HT-29 (cell line): ENCODE results near the gene TMEM198. TPM values are rescaled to one million over a fixed set of nuclear protein-coding genes. Genes with fewer than 3 reads are reported as not detected.

Experiments used
- DNase-seq: peaks from one replicate; pipeline ENCODE4 v3.0.0-alpha.2; 2015; ENCODE audit warnings: low spot score
- total RNA-seq: library from RNA; depleted of rRNA; stranded (reverse); fragments of >200 nt; shearing (Covaris generic); gene quantifications from 2 replicates; pipeline ENCODE4 v1.2.3, GENCODE V29; 2014

TMEM198 gene
- total RNA-seq, 1 experiment from 2014 or later, result 5.6 TPM

- DNase-seq, result no peak
Observed at GRCh38 chr2:219544567-219544966, 739 bp downstream of the TMEM198 start.

- DNase-seq, result no peak
Observed at GRCh38 chr2:219545295-219545942, 1.6 kb downstream of the TMEM198 start.

- DNase-seq, result no peak
Observed at GRCh38 chr2:219545943-219546352, 2.1 kb downstream of the TMEM198 start.

- no peak for DNase-seq
Observed at GRCh38 chr2:219547621-219548020, 3.8 kb downstream of the TMEM198 start.

- no peak for DNase-seq
Observed at GRCh38 chr2:219548990-219549389, 5.2 kb downstream of the TMEM198 start.

- no peak for DNase-seq
Observed at GRCh38 chr2:219549619-219550018, 5.8 kb downstream of the TMEM198 start.

- no peak for DNase-seq
Observed at GRCh38 chr2:219551441-219552381, 7.9 kb downstream of the TMEM198 start.

GRCh38 chr2:219552382-219553167, 8.7 kb downstream of the TMEM198 start:
- DNase-seq, result no peak

GRCh38 chr2:219553168-219553417, 9.3 kb downstream of the TMEM198 start:
- no peak for DNase-seq

- DNase-seq, result no peak
Observed at GRCh38 chr2:219553463-219553963, 9.7 kb downstream of the TMEM198 start.

GRCh38 chr2:219554350-219554749, 10.5 kb downstream of the TMEM198 start:
- no peak for DNase-seq

GRCh38 chr2:219555956-219556355, 12.1 kb downstream of the TMEM198 start:
- DNase-seq, result no peak

- DNase-seq, result no peak
Observed at GRCh38 chr2:219556413-219556812, 12.6 kb downstream of the TMEM198 start.

GRCh38 chr2:219557320-219557719, 13.5 kb downstream of the TMEM198 start:
- no peak for DNase-seq

GRCh38 chr2:219557791-219558785, 14.3 kb downstream of the TMEM198 start:
- DNase-seq, result no peak

GRCh38 chr2:219559156-219559915, 15.5 kb downstream of the TMEM198 start:
- no peak for DNase-seq

- no peak for DNase-seq
Observed at GRCh38 chr2:219560037-219560892, 16.4 kb downstream of the TMEM198 start.

GRCh38 chr2:219560893-219561178, 17.0 kb downstream of the TMEM198 start:
- no peak for DNase-seq
